Stimulated activated CD4-positive, alpha-beta T cell treated with anti-CD3 and anti-CD28 coated beads, Interleukin-4, amount 100 ng/mL, for 24 hours (primary cell): ENCODE results near the gene ANKH.
"Not testable (repeated sequence)": the region's sequence is repeated elsewhere in the genome, so short reads cannot be mapped to it uniquely, and the experiment has no call there.

Experiments used
- DNase-seq: peaks from one replicate; pipeline ENCODE4 v3.0.0-alpha.2; 2020

The ANKH gene

DNA sequence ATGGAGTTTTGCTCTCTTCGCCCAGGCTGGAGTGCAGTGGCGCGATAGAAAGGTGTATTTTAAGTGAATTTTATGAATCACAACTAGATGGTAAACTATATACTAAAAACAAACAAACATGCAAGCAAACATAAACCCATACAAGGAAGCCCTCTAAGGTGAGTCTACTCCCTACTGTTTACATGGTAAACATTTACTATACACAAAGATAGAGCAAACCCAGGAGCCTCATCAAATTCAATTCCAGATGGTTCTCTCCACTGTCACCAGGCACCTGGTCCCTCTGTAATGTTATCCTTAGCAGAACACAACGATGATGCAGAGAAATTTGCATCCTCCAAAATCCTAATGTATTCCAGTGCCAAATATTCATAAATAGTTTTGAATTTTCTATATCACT is 17.9 kb downstream of the ANKH start:
- no peak for DNase-seq

- DNase-seq = no peak
These were observed 18.8 kb downstream of the ANKH start for GRCh38 chr5:14852779-14853178.

- DNase-seq = no peak
These were observed 19.5 kb downstream of the ANKH start for GRCh38 chr5:14851999-14852526.

GRCh38 chr5:14851597-14851996 is 20.0 kb downstream of the ANKH start:
- DNase-seq = no peak

DNA sequence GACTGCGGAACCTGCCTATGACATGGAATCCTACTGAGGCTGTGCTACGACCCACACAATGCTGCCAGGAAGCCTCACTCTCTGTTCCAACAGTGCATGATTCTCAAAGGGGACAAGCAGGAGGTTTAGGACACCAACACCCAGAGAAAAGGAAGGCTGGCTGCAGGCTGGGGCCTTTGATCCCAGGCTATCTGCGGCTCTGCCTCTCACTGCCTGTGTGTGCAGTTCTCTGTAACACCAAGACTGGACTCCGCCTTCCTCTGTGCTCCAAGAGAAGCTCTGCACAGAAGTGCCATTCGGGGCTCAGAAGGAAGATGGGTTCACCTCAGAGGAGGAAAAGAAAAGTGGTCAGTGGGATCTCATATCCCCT is 20.5 kb downstream of the ANKH start:
- no peak for DNase-seq

DNA sequence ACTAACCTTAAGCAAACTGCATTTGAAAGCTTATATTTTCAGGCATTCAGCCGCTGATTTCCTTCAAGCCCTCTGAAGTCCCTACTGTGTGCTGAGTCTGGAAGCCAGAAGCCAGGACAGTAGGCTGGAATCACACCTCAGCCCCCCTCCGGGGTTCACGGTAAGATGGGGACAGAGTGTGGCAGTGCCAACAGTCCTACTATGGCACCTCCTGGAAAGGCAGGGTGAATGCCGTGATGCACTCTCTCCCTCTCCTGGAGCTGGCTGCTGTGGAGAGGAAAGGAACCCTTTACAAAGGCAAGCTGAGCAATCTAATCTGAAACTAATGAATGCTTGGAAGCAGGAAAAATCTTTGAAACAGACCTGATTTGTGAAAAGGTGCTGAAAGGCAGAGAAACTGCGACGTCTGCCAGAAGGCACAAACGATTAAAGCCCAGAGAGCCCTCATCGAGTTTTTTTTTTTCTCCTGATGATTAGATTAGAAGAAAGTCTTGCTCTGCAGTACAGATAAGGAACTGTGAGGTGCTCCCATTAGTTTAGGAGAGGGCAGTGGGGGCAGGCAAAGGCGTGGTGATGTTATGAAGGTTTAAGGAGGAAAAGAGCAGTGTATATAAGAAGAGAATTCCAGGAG is 21.0 kb downstream of the ANKH start:
- DNase-seq = no peak

DNA sequence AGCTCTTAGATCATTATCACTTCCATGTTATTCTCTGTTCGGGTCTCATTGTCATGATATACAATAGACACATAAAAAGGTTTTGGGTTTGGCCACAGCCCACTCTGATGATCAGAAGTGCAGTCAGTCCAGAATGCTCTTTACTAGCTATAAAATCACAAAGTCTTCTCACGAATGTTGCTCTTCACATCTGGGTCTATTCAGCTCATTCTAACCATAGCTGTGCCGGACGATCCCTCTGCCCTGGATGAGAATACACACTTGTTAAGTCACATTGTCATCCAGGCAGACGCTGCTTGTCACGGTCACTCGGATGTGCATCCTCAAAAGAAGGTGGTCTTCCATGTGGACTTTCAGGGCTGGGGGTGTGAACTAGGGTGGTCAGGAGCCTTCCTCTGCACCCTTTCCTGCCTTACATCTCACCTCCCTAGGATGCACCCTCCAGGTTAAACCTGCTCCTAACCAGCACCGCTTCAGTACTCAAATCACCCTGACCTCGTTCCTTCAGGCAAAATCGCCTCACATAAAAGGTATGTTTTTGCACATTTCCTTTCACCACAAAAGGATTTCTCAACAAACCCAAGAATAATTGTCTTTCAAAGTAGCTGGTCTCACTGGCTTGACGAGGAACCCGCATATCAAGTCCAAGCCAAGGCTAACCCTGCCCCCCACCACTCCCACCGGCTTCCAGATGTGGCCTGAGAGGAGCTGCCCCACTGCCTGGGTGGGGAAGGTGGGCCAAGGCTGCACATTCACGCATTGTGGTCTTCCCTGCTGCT is 21.9 kb downstream of the ANKH start:
- DNase-seq = no peak

- not testable (repeated sequence) for DNase-seq
These were observed 22.6 kb downstream of the ANKH start for GRCh38 chr5:14848942-14849341.

- DNase-seq = no peak
These were observed 23.2 kb downstream of the ANKH start for GRCh38 chr5:14848385-14848784.

DNA sequence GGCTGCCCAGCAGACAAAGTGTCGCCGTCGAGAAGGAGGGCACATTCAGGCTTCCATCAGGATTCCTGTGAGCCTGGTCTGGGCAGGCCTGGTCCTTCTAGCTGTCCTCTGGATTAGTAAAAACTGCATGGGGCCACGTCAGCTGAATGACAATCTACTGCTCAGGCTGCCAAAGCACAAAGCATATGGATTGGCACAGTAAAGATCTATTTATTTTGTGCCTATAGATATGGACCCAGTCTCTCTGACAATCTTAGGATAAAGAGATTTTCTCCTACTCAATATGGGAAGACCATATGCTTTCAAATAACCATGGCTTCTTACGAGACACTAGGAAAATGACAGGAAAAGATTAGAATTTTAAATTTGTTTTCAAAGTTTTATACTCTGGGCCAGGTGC is 24.1 kb downstream of the ANKH start:
- no peak for DNase-seq

GRCh38 chr5:14842117-14842516 is 29.5 kb downstream of the ANKH start:
- DNase-seq = no peak

DNA sequence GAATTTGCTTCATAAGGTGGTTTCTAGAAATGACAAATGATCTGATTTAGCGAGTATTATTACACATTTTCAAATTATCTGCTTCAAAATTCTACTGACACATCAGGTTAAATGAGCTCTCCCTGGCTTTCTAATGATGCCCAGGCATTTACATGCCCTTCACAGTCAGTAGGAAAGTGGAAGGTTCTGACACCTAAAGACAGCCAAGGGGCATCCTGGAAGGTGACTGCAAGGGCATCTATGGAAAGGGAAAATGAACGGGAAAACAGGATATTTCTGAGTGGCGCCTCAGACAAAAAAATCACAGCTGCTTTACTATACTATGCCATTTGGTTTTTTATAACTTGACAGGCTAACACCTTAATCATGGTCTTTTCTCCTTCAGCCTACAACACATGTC is 31.0 kb downstream of the ANKH start:
- no peak for DNase-seq

GRCh38 chr5:14838396-14839319 is 32.9 kb downstream of the ANKH start:
- no peak for DNase-seq

DNA sequence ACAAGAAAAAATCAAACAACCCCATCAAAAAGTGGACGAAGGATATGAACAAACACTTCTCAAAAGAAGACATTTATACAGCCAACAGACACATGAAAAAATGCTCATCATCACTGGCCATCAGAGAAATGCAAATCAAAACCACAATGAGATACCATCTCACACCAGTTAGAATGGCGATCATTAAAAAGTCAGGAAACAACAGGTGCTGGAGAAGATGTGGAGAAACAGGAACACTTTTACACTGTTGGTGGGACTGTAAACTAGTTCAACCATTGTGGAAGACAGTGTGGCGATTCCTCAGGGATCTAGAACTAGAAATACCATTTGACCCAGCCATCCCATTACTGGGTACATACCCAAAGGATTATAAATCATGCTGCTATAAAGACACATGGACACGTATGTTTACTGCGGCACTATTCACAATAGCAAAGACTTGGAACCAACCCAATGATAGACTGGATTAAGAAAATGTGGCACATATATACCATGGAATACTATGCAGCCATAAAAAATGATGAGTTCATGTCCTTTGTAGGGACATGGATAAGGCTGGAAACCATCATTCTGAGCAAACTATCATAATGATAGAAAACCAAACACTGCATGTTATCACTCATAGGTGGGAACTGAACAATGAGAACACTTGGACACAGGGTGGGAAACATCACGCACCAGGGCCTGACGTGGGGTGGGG is 34.0 kb downstream of the ANKH start:
- DNase-seq = not testable (repeated sequence)

GRCh38 chr5:14834584-14835550 is 36.7 kb downstream of the ANKH start:
- no peak for DNase-seq

GRCh38 chr5:14834062-14834461 is 37.5 kb downstream of the ANKH start:
- DNase-seq = no peak

DNA sequence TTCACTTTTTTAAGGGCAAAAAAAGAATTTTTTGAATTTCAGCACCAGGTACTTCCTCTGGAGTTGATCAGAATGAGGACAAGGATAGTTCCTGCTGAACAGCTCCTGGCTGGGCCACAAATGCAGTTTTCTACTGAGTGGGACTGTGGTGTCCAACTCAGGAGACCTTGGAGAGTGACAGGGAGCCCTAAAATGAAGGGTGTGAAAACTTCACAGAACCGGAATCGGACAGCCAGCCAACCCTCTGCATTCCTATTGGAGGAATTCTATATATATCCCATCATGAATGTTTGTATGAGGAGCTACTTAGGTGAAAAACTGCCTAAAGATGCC is 40.6 kb downstream of the ANKH start:
- DNase-seq = no peak

DNA sequence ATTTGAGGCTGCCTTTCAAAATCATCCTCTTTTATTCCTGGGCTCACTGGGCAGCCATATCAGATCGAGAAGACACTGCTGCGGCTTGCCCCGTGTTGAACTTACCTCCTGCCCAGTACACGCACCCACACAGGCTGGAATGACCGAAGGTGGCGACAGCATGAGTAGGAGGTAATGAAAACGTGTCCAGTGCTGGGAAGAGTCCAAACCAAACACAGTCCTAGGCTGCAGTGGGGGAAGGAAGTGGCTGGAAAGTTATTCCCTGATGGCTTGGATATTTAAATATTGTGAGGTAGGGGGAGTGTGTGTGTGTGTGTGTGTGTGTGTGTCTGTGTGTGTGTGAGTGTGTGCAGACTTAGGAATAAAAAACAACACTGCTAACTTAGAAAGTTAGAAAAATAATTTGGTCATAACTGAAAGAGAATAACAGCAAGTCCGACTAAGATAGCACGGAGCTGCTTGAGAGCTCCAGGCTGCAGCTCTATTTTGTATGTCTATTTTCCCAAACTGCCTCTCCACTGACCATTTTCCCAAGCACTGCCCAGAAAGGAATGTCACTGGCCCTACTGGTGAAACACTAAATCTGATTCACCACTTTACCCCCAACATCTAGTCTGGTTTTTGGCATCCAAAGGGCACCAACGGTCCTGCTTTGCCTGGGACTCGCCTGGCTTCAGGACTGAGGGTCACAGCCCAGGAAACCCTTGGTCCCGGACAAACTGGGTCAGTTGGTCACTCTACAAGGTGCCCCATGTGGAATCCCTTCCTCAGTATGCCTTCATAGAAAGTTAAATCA is 41.2 kb downstream of the ANKH start:
- DNase-seq = no peak

DNA sequence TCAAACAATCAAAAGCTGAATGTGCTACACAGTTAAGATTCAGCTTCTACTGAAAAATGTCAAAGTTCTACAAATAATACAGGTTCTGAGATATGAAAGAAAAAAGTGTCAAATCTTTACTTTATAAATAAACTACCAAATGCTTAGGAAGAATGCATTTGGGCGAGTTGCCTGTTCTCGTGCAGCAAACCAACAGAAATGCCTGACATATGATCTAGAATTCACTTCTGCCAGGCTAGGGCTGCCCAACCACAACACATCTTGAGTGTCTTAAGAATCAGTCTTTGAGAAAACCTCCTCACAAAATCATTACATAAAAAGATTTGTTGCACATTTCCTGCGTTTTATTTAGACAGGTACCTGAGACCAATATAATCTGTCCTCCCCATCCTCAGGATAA is 42.2 kb downstream of the ANKH start:
- DNase-seq = no peak

GRCh38 chr5:14826714-14827113 is 44.9 kb downstream of the ANKH start:
- DNase-seq = no peak

- DNase-seq = no peak
These were observed 45.6 kb downstream of the ANKH start for GRCh38 chr5:14825977-14826376.
